Lower leg skin (tissue), 4 donors: ENCODE data around the gene SPIRE1. TPM values are rescaled to one million over a fixed set of nuclear protein-coding genes. Genes with fewer than 3 reads are reported as not detected.

Experiments
- DNase-seq, 2 donors: peaks; one replicate each; pipeline ENCODE4 v3.0.0-alpha.2; 2019; ENCODE audit warnings: low spot score in 2 of 2
- H3K4me3 ChIP-seq: fragments of 200-600 bp; sonication (generic); 2 replicates; pipeline ENCODE4 v1.5.1; 2017; ENCODE audit warnings: mild to moderate bottlenecking, low read depth; ENCODE audit not compliant: poor library complexity, severe bottlenecking
- POLR2A ChIP-seq, 2 donors: fragments of 450-650 bp; IDR thresholded peaks; one replicate each; pipeline ENCODE4 v1.6.1; 2016 to 2017; ENCODE audit warnings: antibody characterized with exemption in 2 of 2, mild to moderate bottlenecking in 1 of 2, moderate library complexity in 1 of 2
- WGBS, 2 donors: methylation state at CpG; one replicate each; pipeline ENCODE4 v1.1.5; 2018; 5-methylcytosine and 5-hydroxymethylcytosine counted together
- intact Hi-C: fragments of 100-400 bp; cut with DNase I; formaldehyde crosslinking; loops from one replicate; pipeline ENCODE4 v1.15.0; 2023; ENCODE audit warnings: low total_unique reads
- total RNA-seq, 4 donors: library from RNA; depleted of rRNA; stranded (reverse); fragments of >200 nt; gene quantifications; one replicate each; pipeline ENCODE4 v1.1.0, GENCODE V29; 2016
- TF ChIP-seq, protein P1 (sequence below), 3 donors: fragments of 450-650 bp; IDR thresholded peaks; one replicate each; pipeline ENCODE4 v1.5.1; 2016; ENCODE audit warnings: antibody characterized with exemption in 3 of 3, mild to moderate bottlenecking in 3 of 3, moderate library complexity in 2 of 3

Gene SPIRE1
- total RNA-seq, 4 donors from 2014 or later, result 22.5 to 56.5 (median 38.3) TPM

DNA sequence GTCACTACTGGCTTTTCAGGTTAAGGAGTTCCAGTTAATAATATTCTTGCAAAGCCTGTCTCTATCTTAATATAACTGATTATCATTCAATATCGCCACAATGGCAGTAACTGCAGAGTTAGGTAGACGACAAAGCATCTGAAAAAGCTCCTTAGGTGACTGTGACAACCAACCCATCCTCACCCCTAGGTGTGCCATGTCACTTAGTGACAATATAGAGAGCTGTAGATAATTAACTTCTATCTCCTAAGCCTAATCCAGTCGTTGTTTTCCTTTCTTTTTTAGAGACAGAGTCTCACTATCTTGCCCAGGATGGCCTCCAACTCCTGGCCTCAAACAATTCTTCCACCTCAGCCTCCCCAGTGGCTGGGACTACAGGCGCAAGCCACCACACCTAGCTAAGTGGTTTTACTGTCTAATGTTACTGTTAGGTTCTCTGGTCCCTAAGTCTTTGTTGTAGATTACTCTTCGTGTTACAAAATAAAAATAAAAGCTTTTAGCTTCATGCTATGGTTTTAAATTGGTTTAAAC lies 65.2 kb downstream of the SPIRE1 start:
- TF ChIP-seq, protein P1, sequence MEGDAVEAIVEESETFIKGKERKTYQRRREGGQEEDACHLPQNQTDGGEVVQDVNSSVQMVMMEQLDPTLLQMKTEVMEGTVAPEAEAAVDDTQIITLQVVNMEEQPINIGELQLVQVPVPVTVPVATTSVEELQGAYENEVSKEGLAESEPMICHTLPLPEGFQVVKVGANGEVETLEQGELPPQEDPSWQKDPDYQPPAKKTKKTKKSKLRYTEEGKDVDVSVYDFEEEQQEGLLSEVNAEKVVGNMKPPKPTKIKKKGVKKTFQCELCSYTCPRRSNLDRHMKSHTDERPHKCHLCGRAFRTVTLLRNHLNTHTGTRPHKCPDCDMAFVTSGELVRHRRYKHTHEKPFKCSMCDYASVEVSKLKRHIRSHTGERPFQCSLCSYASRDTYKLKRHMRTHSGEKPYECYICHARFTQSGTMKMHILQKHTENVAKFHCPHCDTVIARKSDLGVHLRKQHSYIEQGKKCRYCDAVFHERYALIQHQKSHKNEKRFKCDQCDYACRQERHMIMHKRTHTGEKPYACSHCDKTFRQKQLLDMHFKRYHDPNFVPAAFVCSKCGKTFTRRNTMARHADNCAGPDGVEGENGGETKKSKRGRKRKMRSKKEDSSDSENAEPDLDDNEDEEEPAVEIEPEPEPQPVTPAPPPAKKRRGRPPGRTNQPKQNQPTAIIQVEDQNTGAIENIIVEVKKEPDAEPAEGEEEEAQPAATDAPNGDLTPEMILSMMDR (IDR thresholded peaks at IDR 0.05), result no peak
- TF ChIP-seq POLR2A (IDR thresholded peaks at IDR 0.05), result no peak

DNA sequence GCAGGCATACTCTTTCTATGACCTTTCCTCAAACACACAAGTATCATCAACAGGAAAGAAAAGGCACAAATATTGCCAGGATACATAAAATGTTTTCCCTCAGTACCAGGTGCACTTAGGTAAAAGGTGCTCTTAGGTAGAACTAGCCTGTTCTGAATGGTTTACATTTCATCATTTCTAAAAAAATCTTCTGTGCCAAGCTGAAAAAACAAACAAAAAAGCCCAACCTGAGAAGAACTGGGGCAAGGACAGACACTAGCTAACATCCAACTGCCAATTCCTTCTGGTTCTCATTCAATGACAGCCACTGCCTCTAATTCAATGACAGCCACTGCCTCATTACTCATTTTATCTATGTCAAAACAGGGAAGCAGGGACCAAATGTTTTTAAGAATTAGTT lies 68.5 kb downstream of the SPIRE1 start:
- no peak for DNase-seq
- no peak for TF ChIP-seq POLR2A (IDR thresholded peaks at IDR 0.05)
- TF ChIP-seq, protein P1 (IDR thresholded peaks at IDR 0.05), result no peak
- intact Hi-C loops, result no loop called here
- no peak overlapping the region for H3K4me3 ChIP-seq

More for the DNA sequence above, 65.2 kb downstream of the SPIRE1 start:
- WGBS, 2 donors, result 87 to 91% methylated on average over 5 of the region's 5 CpGs
- intact Hi-C loops, result no loop called here
- no peak overlapping the region for H3K4me3 ChIP-seq
- DNase-seq, result no peak

DNA sequence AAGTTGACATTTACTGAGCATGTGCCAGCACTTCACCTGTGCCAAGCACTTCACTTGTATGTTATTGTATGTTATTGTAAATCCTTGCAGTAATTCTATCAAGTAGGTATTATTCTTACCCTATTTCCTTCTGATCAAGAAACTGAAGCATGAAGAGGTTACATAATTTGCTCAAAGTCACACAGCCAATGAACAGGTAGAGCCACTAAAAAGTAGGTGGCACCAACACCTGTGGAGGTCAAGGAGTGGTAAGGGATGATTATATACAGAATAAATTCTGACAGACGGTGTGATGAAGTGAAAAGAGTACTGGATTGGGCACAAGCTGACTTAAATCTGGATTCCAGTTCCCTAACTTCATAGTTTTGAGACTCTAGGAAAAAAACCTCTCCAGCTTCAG lies 71.0 kb downstream of the SPIRE1 start:
- TF ChIP-seq, protein P1 (IDR thresholded peaks at IDR 0.05), result no peak
- no peak for TF ChIP-seq POLR2A (IDR thresholded peaks at IDR 0.05)
- no peak for DNase-seq
- 76 to 78% methylated on average over 1 of the region's 1 CpG for WGBS, 2 donors
- no peak overlapping the region for H3K4me3 ChIP-seq
- intact Hi-C loops, result no loop called here

DNA sequence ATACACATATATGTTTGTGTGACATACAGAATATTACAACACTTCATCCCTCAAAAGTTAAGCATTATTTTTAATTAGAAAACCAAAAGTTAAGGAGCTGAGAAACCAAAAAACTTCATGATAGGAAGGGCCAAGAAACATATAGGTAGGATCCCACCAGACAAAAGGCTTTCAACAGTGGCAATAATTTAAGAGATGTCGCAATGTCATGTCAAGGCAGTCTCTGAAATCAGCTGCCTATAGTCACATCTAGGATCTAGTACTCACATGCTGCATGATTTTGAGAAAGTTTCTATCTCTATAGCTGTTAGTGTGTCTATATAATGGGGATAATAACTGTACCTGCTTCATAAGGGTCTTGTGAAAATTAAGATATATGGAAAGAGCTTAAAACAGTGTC lies 72.7 kb downstream of the SPIRE1 start:
- DNase-seq, result no peak
- H3K4me3 ChIP-seq, result no peak overlapping the region
- 97 to 100% methylated on average over 1 of the region's 1 CpG for WGBS, 2 donors
- TF ChIP-seq POLR2A (IDR thresholded peaks at IDR 0.05), result no peak
- TF ChIP-seq, protein P1 (IDR thresholded peaks at IDR 0.05), result no peak
- intact Hi-C loops, result no loop called here

DNA sequence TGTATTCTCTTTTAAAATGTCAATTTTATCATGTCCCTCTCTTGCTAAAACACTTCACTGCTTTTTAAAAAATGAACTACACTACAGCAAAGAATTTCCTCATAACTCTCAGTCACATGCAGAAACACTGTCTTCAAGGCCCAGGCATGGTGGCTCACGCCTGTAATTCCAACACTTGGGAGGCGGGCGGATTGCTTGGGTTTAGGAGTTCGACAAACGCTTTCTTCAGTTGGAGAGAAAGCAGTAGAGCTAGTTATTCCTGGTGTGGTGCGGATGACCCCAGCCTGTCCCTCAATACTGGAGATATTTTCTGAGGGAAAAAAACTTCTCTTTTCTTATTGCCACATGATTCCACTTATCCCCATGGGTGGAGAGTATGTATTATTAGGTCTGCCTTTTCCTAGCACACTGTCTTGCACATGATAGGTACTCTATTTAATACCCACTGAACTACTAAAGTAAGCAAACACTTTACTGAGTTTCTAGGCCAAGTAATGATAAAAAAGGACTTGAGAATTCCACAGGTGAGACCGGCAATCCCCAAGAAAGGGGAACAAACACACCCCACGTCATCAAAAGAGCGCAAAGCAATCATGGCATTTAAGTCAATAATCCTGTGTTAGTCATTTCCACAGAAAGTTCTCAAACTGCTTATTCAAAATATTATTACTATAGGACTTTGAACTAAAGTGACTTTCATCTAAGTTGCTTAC lies 77.1 kb downstream of the SPIRE1 start:
- H3K4me3 ChIP-seq, result no peak overlapping the region
- DNase-seq, result no peak
- WGBS, 2 donors, result 92 to 95% methylated on average over 9 of the region's 9 CpGs
- no peak for TF ChIP-seq POLR2A (IDR thresholded peaks at IDR 0.05)
- TF ChIP-seq, protein P1 (IDR thresholded peaks at IDR 0.05), result no peak
- intact Hi-C loops, result no loop called here

DNA sequence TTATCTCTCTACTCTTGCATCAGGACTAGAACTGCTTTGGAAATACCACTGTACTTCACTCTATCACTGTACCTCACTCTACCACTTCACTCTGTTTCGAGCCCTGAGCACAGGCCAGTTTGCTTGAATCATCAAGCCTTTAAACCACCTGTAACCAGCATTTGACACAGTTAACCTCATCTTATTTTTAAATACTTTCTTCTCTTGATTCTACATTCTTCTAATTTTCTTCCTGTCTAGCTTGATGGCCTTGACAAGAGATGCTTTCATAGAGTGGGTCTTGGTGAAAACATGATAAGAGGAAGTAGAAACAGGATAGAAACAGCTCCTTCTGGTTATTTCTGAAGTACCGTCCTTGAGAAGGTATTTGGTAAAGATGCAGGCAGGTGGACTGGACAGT lies 78.1 kb downstream of the SPIRE1 start:
- TF ChIP-seq, protein P1 (IDR thresholded peaks at IDR 0.05), result no peak
- TF ChIP-seq POLR2A (IDR thresholded peaks at IDR 0.05), result no peak
- no peak for DNase-seq
- 59 to 88% methylated on average over 2 of the region's 2 CpGs for WGBS, 2 donors
- H3K4me3 ChIP-seq, result no peak overlapping the region
- intact Hi-C loops, result no loop called here
